Tibial artery (tissue), 4 donors: Measurements from ENCODE around the gene ATG12.

Source experiments
- DNase-seq, 2 donors: peaks; one replicate each; pipeline ENCODE4 v3.0.0-alpha.2; 2019
- H3K27ac ChIP-seq, 2 donors: fragments of 200-600 bp; sonication (generic) in 1 of 2; 1 replicate in 1 of 2; 2 replicates in 1 of 2; pipeline ENCODE4 v1.5.1; 2018 to 2019; ENCODE audit warnings: mild to moderate bottlenecking in 1 of 2
- H3K27me3 ChIP-seq, 2 donors: fragments of 200-600 bp; sonication (generic) in 1 of 2; one replicate each; pipeline versions ENCODE4 v1.5.1 to v1.6.0; 2016 to 2019
- H3K36me3 ChIP-seq, 3 donors: fragments of 200-600 bp; sonication (generic) in 2 of 3; one replicate each; pipeline ENCODE4 v1.5.1; 2016 to 2019; ENCODE audit warnings: mild to moderate bottlenecking in 2 of 3
- H3K4me1 ChIP-seq, 4 donors: fragments of 200-600 bp; sonication (generic) in 2 of 4; 1 replicate in 3 of 4; 2 replicates in 1 of 4; pipeline ENCODE4 v1.5.1; 2016 to 2019
- H3K4me3 ChIP-seq, 2 donors: fragments of 200-600 bp; sonication (generic) in 1 of 2; 1 replicate in 1 of 2; 2 replicates in 1 of 2; pipeline ENCODE4 v1.5.1; 2018 to 2019; ENCODE audit warnings: mild to moderate bottlenecking in 2 of 2
- H3K9me3 ChIP-seq, 3 donors: fragments of 200-600 bp; sonication (generic) in 1 of 3; one replicate each; pipeline ENCODE4 v1.5.1; 2016 to 2019
- intact Hi-C: fragments of 100-400 bp; cut with DNase I; formaldehyde crosslinking; loops from one replicate; pipeline ENCODE4 v1.15.0; 2023; ENCODE audit warnings: low total_unique reads
- TF ChIP-seq, protein P1 (sequence below), 2 experiments: fragments of 200-600 bp in 1 of 2; fragments of 450-650 bp in 1 of 2; IDR thresholded peaks; one replicate each; pipeline ENCODE4 v1.5.1; 2017 to 2019; ENCODE audit warnings: antibody characterized with exemption in 2 of 2, mild to moderate bottlenecking in 1 of 2, moderate library complexity in 1 of 2

ATG12 gene

DNA sequence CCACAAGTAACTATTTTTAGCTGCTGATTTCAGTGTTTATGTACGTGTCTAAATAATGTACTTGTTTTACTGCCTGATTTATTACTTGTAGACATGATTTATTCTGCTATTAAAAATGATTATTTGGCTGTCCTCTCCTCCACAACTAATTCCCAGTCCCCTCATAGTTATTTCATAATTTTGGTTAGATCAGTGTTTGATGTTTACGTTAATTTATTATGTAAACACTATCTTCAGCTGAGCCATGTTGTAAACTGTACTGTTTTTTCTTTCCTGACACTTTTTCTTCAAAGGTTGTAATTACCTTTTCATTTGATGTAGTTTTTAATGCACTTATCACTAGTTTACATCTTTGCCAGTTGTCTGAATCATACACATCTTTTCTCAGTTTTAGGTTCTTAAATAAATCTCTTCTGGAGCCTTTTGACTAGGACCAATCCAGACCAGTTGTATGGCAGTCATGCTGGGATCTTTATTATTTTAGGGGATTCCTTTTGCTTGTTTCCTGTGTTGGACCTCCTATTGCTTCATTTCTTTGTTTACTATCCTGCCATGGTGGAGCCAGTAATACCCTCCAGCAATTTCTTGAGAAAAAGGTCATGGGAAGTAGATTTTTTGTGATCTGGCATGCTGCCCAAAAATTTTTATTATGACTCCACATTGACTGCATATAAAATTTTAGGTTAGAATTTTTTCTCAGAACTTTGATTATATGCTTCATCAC lies 16.4 kb upstream of the ATG12 start:
- Histone ChIP-seq H3K4me3 (no peak overlapping the region), H3K9me3 (no peaks in the 10 kb centered on the region), H3K27me3 (no peaks in the 10 kb centered on the region), H3K4me1 (peaks cover 0 to 86% (median 27%) of the 10 kb centered on the region in 4 donors), H3K36me3 (no peaks in the 10 kb centered on the region), H3K27ac (peak overlapping the region; percentile 19 to 55)
- TF ChIP-seq, protein P1, sequence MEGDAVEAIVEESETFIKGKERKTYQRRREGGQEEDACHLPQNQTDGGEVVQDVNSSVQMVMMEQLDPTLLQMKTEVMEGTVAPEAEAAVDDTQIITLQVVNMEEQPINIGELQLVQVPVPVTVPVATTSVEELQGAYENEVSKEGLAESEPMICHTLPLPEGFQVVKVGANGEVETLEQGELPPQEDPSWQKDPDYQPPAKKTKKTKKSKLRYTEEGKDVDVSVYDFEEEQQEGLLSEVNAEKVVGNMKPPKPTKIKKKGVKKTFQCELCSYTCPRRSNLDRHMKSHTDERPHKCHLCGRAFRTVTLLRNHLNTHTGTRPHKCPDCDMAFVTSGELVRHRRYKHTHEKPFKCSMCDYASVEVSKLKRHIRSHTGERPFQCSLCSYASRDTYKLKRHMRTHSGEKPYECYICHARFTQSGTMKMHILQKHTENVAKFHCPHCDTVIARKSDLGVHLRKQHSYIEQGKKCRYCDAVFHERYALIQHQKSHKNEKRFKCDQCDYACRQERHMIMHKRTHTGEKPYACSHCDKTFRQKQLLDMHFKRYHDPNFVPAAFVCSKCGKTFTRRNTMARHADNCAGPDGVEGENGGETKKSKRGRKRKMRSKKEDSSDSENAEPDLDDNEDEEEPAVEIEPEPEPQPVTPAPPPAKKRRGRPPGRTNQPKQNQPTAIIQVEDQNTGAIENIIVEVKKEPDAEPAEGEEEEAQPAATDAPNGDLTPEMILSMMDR (IDR thresholded peaks at IDR 0.05) = no peak
- intact Hi-C loops = no loop called here
- DNase-seq = no peak

- intact Hi-C loops = no loop called here
- Histone ChIP-seq H3K4me1 (peaks cover 0 to 93% (median 27%) of the 10 kb centered on the region in 4 donors), H3K27me3 (no peaks in the 10 kb centered on the region), H3K9me3 (no peaks in the 10 kb centered on the region), H3K36me3 (no peaks in the 10 kb centered on the region), H3K27ac (peak overlapping the region; percentile 19 to 55), H3K4me3 (no peak overlapping the region)
- TF ChIP-seq, protein P1 (IDR thresholded peaks at IDR 0.05) = no peak
- no peak for DNase-seq
Observed at GRCh38 chr5:115857057-115857479, 15.7 kb upstream of the ATG12 start.

DNA sequence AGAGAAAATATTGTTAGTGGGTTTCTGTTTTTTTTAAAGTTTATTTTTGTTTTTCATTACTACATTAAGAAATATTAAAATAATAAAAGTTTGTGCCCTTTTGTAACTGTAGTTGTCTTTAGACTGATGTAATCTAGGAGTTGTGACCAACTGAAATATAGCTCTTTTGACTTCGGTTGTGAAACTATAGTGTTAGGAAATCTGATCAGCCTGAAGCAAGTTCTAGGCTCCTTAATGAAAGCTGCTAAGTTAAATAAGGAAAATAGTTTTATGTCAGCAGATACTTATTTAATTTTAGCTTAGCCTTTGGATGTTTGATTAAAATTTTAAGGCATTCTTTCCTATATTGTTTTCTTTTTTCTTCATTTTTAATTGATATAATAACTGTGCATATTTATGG lies 14.6 kb upstream of the ATG12 start:
- no peaks in the 10 kb centered on the region for H3K27me3 ChIP-seq
- TF ChIP-seq, protein P1 (IDR thresholded peaks at IDR 0.05) = no peak
- intact Hi-C loops = no loop called here
- peaks cover 0 to 94% (median 29%) of the 10 kb centered on the region in 4 donors for H3K4me1 ChIP-seq
- peak overlapping the region; percentile 32 to 55 for H3K27ac ChIP-seq
- no peaks in the 10 kb centered on the region for H3K36me3 ChIP-seq
- no peak for DNase-seq
- H3K9me3 ChIP-seq = no peaks in the 10 kb centered on the region
- no peak overlapping the region for H3K4me3 ChIP-seq

- TF ChIP-seq, protein P1 (IDR thresholded peaks at IDR 0.05) = no peak
Observed at GRCh38 chr5:115854139-115854538, 12.8 kb upstream of the ATG12 start.

GRCh38 chr5:115850744-115851416 lies 9.5 kb upstream of the ATG12 start:
- Histone ChIP-seq H3K4me1 (peaks cover 0 to 84% (median 17%) of the 10 kb centered on the region in 4 donors), H3K27ac (peak overlapping the region; percentile 3 to 52), H3K36me3 (no peaks in the 10 kb centered on the region), H3K9me3 (no peaks in the 10 kb centered on the region), H3K27me3 (no peaks in the 10 kb centered on the region), H3K4me3 (peak overlapping the region in 1 of 2 donors; percentile 6)
- intact Hi-C loops = no loop called here
- no peak for DNase-seq
- TF ChIP-seq, protein P1 (IDR thresholded peaks at IDR 0.05) = no peak

More at GRCh38 chr5:115854139-115854538, 12.8 kb upstream of the ATG12 start:
- H3K27me3 ChIP-seq = no peaks in the 10 kb centered on the region
- no peak overlapping the region for H3K4me3 ChIP-seq
- no peak for DNase-seq
- no peak overlapping the region for H3K27ac ChIP-seq
- no peaks in the 10 kb centered on the region for H3K36me3 ChIP-seq
- H3K9me3 ChIP-seq = no peaks in the 10 kb centered on the region
- H3K4me1 ChIP-seq = peaks cover 0 to 96% (median 34%) of the 10 kb centered on the region in 4 donors
- intact Hi-C loops = no loop called here
